Measurements from ENCODE around the gene SFTPA1.
"Not testable (repeated sequence)": the region's sequence is repeated elsewhere in the genome, so short reads cannot be mapped to it uniquely, and the experiment has no call there.

Gene SFTPA1

GRCh38 chr10:79611193-79611976 lies 646 bp downstream of the SFTPA1 start:
- DNase-seq, ATAC-seq: not testable (repeated sequence)

GRCh38 chr10:79615577-79615976 lies 4.8 kb downstream of the SFTPA1 start:
- DNase-seq (no peak), ATAC-seq (no peak)

DNA sequence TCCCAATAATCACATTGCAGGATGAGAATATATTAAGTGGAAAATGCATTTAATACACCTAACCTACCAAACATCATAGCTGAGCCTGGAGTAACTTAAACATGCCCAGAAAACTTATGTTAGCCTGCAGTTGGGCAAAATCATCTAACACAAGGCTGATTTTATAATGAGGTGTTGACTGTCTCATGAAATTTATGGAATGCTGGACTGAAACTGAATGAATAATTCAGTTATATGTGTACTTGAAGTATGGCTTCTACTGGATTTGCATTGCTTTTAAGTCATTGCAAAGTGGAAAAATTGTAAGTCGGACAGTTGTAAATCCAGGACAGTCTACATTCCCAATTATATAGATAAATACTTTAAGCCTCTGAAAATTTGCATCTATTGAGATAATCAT lies 5.4 kb downstream of the SFTPA1 start:
- DNase-seq (no peak), ATAC-seq (no peak)

- not testable (repeated sequence) for DNase-seq, ATAC-seq
Observed at GRCh38 chr10:79623663-79624062, 12.9 kb downstream of the SFTPA1 start.

DNA sequence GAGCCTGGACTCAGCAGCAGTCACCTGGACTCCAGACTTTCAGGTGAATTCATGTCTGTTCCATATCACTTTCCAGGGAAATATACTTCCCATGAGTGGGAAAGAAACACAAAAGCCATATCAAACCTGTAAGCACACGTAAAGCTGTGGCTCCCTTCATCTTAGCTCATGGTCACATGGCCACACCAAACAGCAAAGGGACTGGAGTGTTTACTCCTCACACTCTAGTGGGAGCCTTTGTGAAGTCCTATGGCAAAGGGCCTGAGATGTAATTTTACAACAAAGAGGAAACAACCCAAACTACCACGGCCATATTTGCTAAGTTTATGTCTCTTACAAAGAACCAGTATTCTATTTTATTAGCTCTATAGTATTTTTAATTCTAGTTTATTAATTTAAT lies 16.3 kb downstream of the SFTPA1 start:
- ATAC-seq (no peak), DNase-seq (no peak)

DNA sequence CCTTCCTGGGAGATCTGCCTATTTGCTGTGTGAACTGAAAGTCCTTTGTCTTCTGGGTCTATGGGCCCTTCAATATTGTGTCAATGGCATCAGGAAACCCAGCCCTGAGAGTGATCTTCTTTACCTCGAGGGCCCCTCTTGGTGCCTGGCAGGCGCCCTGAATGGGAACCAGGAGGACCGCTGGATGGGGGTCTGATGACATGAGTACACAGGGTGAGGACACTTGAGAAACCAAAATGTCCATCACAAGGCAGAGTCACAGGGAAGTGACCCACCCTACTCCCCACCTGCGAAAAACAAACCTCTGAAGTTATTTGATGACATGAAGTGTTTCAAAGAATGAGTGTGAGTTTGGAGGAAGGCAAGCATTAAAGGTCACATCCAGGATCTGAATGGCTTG lies 17.3 kb downstream of the SFTPA1 start:
- ATAC-seq (no peak), DNase-seq (no peak)

GRCh38 chr10:79628988-79629954 lies 18.5 kb downstream of the SFTPA1 start:
- no peak for ATAC-seq
- DNase-seq: no peak

GRCh38 chr10:79629955-79630327 lies 19.2 kb downstream of the SFTPA1 start:
- DNase-seq (no peak), ATAC-seq (no peak)

- not testable (repeated sequence) for DNase-seq, ATAC-seq
Observed at GRCh38 chr10:79636654-79637199, 26.0 kb downstream of the SFTPA1 start.

GRCh38 chr10:79638318-79638717 lies 27.6 kb downstream of the SFTPA1 start:
- ATAC-seq (no peak), DNase-seq (no peak)

DNA sequence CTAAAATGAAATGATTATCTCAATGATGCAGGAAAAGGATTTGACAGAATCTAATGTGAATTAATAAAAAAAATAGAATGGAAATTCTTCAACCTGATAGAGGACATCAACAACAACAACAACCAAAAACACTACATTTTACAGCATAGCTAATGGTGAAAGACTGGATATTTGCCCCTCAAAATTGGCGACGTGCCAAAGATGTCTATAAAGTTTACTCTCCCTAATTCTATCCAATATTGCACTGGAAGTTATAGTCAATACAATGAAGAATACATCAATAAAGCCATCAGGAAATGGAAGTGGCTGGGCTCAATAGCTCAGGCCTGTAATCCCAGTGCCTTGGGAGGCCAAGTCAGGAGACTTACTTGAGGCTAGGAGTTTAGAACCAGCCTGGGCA lies 42.0 kb downstream of the SFTPA1 start:
- not testable (repeated sequence) for DNase-seq, ATAC-seq

- DNase-seq, ATAC-seq: not testable (repeated sequence)
Observed at GRCh38 chr10:79663287-79663686, 52.5 kb downstream of the SFTPA1 start.

DNA sequence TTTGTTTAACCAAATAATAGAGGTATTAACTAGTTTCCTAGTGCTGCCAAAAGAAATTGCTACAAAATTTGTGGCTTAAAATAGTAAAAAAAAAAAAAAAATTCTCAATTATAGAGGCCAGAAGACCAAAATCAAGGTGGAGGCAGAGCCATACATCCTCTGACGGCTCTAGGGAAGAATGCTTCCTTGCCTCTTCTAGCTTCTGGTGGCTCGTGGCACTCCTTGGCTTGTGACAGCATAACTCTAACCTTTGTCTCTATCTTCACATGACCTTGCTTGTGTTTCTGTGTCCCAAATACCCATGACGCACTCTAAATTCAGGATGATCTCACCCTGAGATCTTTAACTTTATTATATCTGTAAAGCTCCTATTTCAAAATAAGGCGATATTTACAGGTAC lies 53.9 kb downstream of the SFTPA1 start:
- not testable (repeated sequence) for ATAC-seq, DNase-seq

Data from stimulated activated naive CD8-positive, alpha-beta T cell treated with anti-CD3 and anti-CD28 coated beads, Interleukin-15, Interleukin-2, amounts not matched to agents 100 U/mL and 50 U/mL, for 24 hours (primary cell).